Measurements from ENCODE around the gene SRL. TPM values are rescaled to one million over a fixed set of nuclear protein-coding genes. Genes with fewer than 3 reads are reported as not detected.

The SRL gene
- total and polyA plus RNA-seq, 2 donors (not counting 1 experiment from before 2014, with no cell fraction given): not detected

DNA sequence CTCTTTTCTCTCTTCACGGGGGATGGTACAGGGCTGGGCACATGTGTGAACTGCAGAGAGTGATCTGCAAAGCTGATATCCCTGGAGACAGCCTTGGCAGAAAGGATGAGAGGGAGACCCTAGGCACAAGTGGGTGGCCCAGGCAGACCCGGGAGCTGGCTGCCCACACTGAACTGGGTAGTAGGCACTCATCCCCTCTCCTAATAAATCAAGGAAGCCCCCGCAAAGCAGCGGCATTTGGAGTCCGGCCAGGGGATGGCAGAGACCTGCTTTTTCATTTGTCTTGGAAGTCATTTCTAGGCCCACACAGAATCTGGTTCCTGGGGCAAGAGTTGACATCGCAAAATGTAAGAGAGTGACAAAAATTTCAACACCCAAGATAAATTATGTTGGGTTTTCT lies 34.0 kb upstream of the SRL start:
- no peaks in the 10 kb centered on the region for H3K9me3 ChIP-seq (ENCODE audit: control extremely low read depth in 1 of 3, control insufficient read depth in 2 of 3, insufficient read depth in 1 of 3, low read length in 2 of 3)
- H3K27ac ChIP-seq (ENCODE audit: low read length in 2 of 2): no peak overlapping the region
- no peak overlapping the region for H3K9ac ChIP-seq (ENCODE audit: low read length)
- ATAC-seq (ENCODE audit: low read depth): no peak
- TF ChIP-seq, protein P1, sequence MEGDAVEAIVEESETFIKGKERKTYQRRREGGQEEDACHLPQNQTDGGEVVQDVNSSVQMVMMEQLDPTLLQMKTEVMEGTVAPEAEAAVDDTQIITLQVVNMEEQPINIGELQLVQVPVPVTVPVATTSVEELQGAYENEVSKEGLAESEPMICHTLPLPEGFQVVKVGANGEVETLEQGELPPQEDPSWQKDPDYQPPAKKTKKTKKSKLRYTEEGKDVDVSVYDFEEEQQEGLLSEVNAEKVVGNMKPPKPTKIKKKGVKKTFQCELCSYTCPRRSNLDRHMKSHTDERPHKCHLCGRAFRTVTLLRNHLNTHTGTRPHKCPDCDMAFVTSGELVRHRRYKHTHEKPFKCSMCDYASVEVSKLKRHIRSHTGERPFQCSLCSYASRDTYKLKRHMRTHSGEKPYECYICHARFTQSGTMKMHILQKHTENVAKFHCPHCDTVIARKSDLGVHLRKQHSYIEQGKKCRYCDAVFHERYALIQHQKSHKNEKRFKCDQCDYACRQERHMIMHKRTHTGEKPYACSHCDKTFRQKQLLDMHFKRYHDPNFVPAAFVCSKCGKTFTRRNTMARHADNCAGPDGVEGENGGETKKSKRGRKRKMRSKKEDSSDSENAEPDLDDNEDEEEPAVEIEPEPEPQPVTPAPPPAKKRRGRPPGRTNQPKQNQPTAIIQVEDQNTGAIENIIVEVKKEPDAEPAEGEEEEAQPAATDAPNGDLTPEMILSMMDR (IDR thresholded peaks at IDR 0.05): no peak
- no peak for TF ChIP-seq EZH2 (IDR thresholded peaks at IDR 0.05; ENCODE audit: borderline replicate concordance, insufficient read depth, low read depth, low read length, poor library complexity, severe bottlenecking)
- Mint-ChIP-seq H3K4me1 (peaks cover 4% of the 10 kb centered on the region), H3K4me3 (no peak overlapping the region), H3K9me3 (ENCODE audit: insufficient read depth) (peaks cover 2% of the 10 kb centered on the region), H3K27ac (no peak overlapping the region), H3K27me3 (no peaks in the 10 kb centered on the region)
- H3K36me3 ChIP-seq (replicated peaks in 1 of 2; ENCODE audit: control extremely low read depth in 1 of 2, control insufficient read depth in 1 of 2, extremely low read depth in 1 of 2, insufficient read depth in 2 of 2, low read length in 1 of 2): no peaks in the 10 kb centered on the region
- ChIA-PET CTCF (no interaction called here), POLR2A (interaction anchor here (0.6 kb wide), 1 partner anchor 30 kb away, joined by 3 read pairs; no protein-coding TSS in a partner anchor)
- peaks cover 8% of the 10 kb centered on the region for H4K20me1 ChIP-seq (ENCODE audit: control insufficient read depth, insufficient read depth, low read length, poor library complexity, severe bottlenecking)
- no peak overlapping the region for H2AFZ ChIP-seq (ENCODE audit: insufficient read depth, low read depth, low read length, poor library complexity, severe bottlenecking)
- DNase-seq: no peak
- no peak overlapping the region for H3K4me2 ChIP-seq (replicated peaks; ENCODE audit: low read depth, low read length, poor library complexity, severe bottlenecking)
- H3K4me3 ChIP-seq (ENCODE audit: control extremely low read depth in 1 of 5, extremely low read depth in 1 of 5, insufficient read depth in 1 of 5, low read depth in 2 of 5, low read length in 4 of 5): no peak overlapping the region
- peaks cover 2 to 10% of the 10 kb centered on the region in 2 donors for H3K4me1 ChIP-seq (ENCODE audit: control insufficient read depth in 2 of 2, insufficient read depth in 2 of 2, low read length in 2 of 2)
- WGBS (ENCODE audit: insufficient coverage): 98% methylated on average over 4 of the region's 6 CpGs
- intact Hi-C loops (cut with micrococcal nuclease): loop anchor here (10.0 kb wide), 1 partner anchor 349 kb away; the partner anchor contains the start of gene MGRN1
- peaks cover 8% of the 10 kb centered on the region for H3K79me2 ChIP-seq (ENCODE audit: control insufficient read depth, insufficient read depth, low read length)
- no peaks in the 10 kb centered on the region for H3K27me3 ChIP-seq (replicated peaks in 1 of 4; ENCODE audit: control extremely low read depth in 1 of 4, control insufficient read depth in 3 of 4, insufficient read depth in 4 of 4, low read length in 3 of 4)

DNA sequence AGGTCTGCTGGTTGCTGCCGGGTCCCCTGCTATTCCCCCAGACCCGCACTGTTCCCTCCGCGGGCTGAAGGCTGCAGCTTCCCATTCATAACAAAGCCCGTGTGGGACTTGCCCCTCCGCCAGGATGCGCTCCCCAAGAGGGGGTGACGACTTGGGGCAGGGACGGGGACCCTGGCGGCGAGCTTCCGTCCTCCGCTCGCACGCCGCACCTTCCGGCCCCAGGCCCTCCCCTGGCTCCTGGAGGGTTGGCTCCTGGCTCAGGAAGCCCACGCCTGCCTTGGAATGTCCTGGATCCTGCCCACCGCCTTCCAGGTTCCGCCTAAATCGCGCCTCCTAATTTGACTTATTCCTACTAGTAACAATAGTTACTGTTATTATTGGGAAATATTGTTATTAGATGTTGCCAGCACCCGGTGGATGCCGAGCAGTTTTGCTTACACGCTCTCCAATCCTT lies 32.0 kb upstream of the SRL start:
- intact Hi-C loops (cut with micrococcal nuclease): loop anchor here (1.0 to 10.0 kb wide), 9 partner anchors 33 to 817 kb away; partner anchors contain the start of genes ADCY9, ANKS3, CORO7 and DNAAF8
- H3K36me3 ChIP-seq (replicated peaks in 1 of 2; ENCODE audit: control extremely low read depth in 1 of 2, control insufficient read depth in 1 of 2, extremely low read depth in 1 of 2, insufficient read depth in 2 of 2, low read length in 1 of 2): no peaks in the 10 kb centered on the region
- CTCF ChIA-PET: interaction anchor here (1.0 to 6.4 kb wide), 8 partner anchors 20 to 231 kb away, joined by 3 to 97 read pairs (median 6); no protein-coding TSS in a partner anchor
- H3K4me2 ChIP-seq (replicated peaks; ENCODE audit: low read depth, low read length, poor library complexity, severe bottlenecking): peak overlapping the region; percentile 98
- peaks cover 7 to 13% of the 10 kb centered on the region in 2 donors for H3K4me1 ChIP-seq (ENCODE audit: control insufficient read depth in 2 of 2, insufficient read depth in 2 of 2, low read length in 2 of 2)
- H3K9ac ChIP-seq (ENCODE audit: low read length): peak overlapping the region; percentile 95
- peak overlapping the region; percentile 95 for H2AFZ ChIP-seq (ENCODE audit: insufficient read depth, low read depth, low read length, poor library complexity, severe bottlenecking)
- ATAC-seq (ENCODE audit: low read depth) (no peak), DNase-seq (peak; percentile 65)
- Mint-ChIP-seq H3K9me3 (ENCODE audit: insufficient read depth) (no peaks in the 10 kb centered on the region), H3K27me3 (no peaks in the 10 kb centered on the region), H3K4me1 (peaks cover 6% of the 10 kb centered on the region), H3K27ac (peak overlapping the region; percentile 80), H3K4me3 (peak overlapping the region; percentile 93)
- peak overlapping the region in 1 of 2 donors; percentile 45 for H3K27ac ChIP-seq (ENCODE audit: low read length in 2 of 2)
- TF ChIP-seq, protein P1 (IDR thresholded peaks at IDR 0.05): no peak
- TF ChIP-seq EZH2 (IDR thresholded peaks at IDR 0.05; ENCODE audit: borderline replicate concordance, insufficient read depth, low read depth, low read length, poor library complexity, severe bottlenecking): no peak
- H3K4me3 ChIP-seq (ENCODE audit: control extremely low read depth in 1 of 5, extremely low read depth in 1 of 5, insufficient read depth in 1 of 5, low read depth in 2 of 5, low read length in 4 of 5): peak overlapping the region; percentile 7 to 99 (median 92)
- under 1% methylated on average over 17 of the region's 25 CpGs for WGBS (ENCODE audit: insufficient coverage)
- H3K79me2 ChIP-seq (ENCODE audit: control insufficient read depth, insufficient read depth, low read length): peaks cover 27% of the 10 kb centered on the region
- H3K9me3 ChIP-seq (ENCODE audit: control extremely low read depth in 1 of 3, control insufficient read depth in 2 of 3, insufficient read depth in 1 of 3, low read length in 2 of 3): no peaks in the 10 kb centered on the region
- POLR2A ChIA-PET: interaction anchor here (0.6 to 1.5 kb wide), 3 partner anchors 20 to 383 kb away, joined by 3 to 26 read pairs (median 6); partner anchors contain the start of gene UBALD1
- no peaks in the 10 kb centered on the region for H3K27me3 ChIP-seq (replicated peaks in 1 of 4; ENCODE audit: control extremely low read depth in 1 of 4, control insufficient read depth in 3 of 4, insufficient read depth in 4 of 4, low read length in 3 of 4)
- H4K20me1 ChIP-seq (ENCODE audit: control insufficient read depth, insufficient read depth, low read length, poor library complexity, severe bottlenecking): peaks cover 22% of the 10 kb centered on the region
